Stimulated activated CD8-positive, alpha-beta memory T cell treated with anti-CD3 and anti-CD28 coated beads, Interleukin-7, amount 100 ng/mL, for 48 hours (primary cell): ENCODE results near the gene ZFAND3.
"Not testable (repeated sequence)": the region's sequence is repeated elsewhere in the genome, so short reads cannot be mapped to it uniquely, and the experiment has no call there.

Source experiments
- DNase-seq, 2 donors: peaks; one replicate each; pipeline ENCODE4 v3.0.0-alpha.2; 2020; ENCODE audit warnings: low read depth in 1 of 2; ENCODE audit errors: extremely low read depth in 1 of 2

ZFAND3 gene

GRCh38 chr6:37862992-37863391 is 43.5 kb downstream of the ZFAND3 start:
- no peak for DNase-seq

- DNase-seq = no peak
Measured at GRCh38 chr6:37864250-37864649, 44.7 kb downstream of the ZFAND3 start.

GRCh38 chr6:37865504-37865903 is 46.0 kb downstream of the ZFAND3 start:
- no peak for DNase-seq

GRCh38 chr6:37866590-37867507 is 47.3 kb downstream of the ZFAND3 start:
- no peak for DNase-seq

- no peak for DNase-seq
Measured at GRCh38 chr6:37867756-37868446, 48.4 kb downstream of the ZFAND3 start.

GRCh38 chr6:37868447-37868825 is 48.9 kb downstream of the ZFAND3 start:
- DNase-seq = no peak

GRCh38 chr6:37871616-37872372 is 52.3 kb downstream of the ZFAND3 start:
- DNase-seq = no peak

- no peak for DNase-seq
Measured at GRCh38 chr6:37872373-37872745, 52.8 kb downstream of the ZFAND3 start.

GRCh38 chr6:37874726-37875125 is 55.2 kb downstream of the ZFAND3 start:
- no peak for DNase-seq

GRCh38 chr6:37875561-37876309 is 56.2 kb downstream of the ZFAND3 start:
- no peak for DNase-seq

- DNase-seq = no peak
Measured at GRCh38 chr6:37876843-37877242, 57.3 kb downstream of the ZFAND3 start.

- DNase-seq = no peak
Measured at GRCh38 chr6:37877373-37878149, 58.0 kb downstream of the ZFAND3 start.

- no peak for DNase-seq
Measured at GRCh38 chr6:37878150-37878710, 58.7 kb downstream of the ZFAND3 start.

- DNase-seq = not testable (repeated sequence)
Measured at GRCh38 chr6:37880602-37881001, 61.1 kb downstream of the ZFAND3 start.

GRCh38 chr6:37882292-37882691 is 62.8 kb downstream of the ZFAND3 start:
- DNase-seq = no peak

GRCh38 chr6:37882724-37883413 is 63.3 kb downstream of the ZFAND3 start:
- DNase-seq = no peak

GRCh38 chr6:37884548-37884947 is 65.0 kb downstream of the ZFAND3 start:
- DNase-seq = no peak

GRCh38 chr6:37889051-37889450 is 69.5 kb downstream of the ZFAND3 start:
- DNase-seq = no peak

GRCh38 chr6:37889486-37889885 is 70.0 kb downstream of the ZFAND3 start:
- no peak for DNase-seq
